ENCODE data around the gene BACH2. TPM values are rescaled to one million over a fixed set of nuclear protein-coding genes. Genes with fewer than 3 reads are reported as not detected.

The BACH2 gene
- total and polyA plus RNA-seq, 2 of the 8 experiments (the other 6 are each of a cell fraction or from before 2014, with no cell fraction given): 1.9 to 5.9 TPM

DNA sequence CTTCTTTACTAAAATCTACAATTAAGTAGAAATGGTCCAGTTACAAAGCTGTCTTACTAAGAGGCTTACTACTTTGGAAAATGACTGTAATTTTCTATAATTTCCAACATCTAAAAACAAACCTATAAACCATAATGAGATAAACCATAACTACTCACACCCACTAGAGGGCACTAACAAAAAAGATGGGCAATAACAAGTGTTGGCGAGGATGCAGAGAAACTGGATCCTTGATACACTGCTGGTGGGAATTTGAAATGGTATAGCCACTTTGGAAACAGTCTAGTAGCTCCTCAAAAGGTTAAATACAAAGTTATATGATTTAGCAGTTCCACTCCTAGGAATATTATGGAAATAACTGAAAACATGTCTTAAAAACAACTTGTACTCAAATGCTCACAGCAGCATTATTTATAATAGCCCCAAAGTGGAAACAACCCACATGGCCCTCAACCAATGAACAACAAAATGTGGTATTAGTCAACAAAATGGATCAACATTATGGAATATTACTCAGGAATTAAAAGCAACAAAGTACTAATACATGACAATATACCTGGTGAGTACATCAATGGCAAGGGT lies 351.7 kb downstream of the BACH2 start:
- Histone ChIP-seq H2BK20ac (ENCODE audit: low read length) (no peak overlapping the region), H3K56ac (replicated peaks; ENCODE audit: insufficient read length, low read depth, low read length) (no peak overlapping the region), H3K9ac (replicated peaks in 1 of 4; ENCODE audit: extremely low read depth in 1 of 4, low read depth in 3 of 4, low read length in 3 of 4) (no peak overlapping the region), H4K5ac (ENCODE audit: insufficient read length, low read depth, low read length) (no peak overlapping the region), H2BK12ac (ENCODE audit: low read depth, low read length) (no peak overlapping the region), H3K4ac (replicated peaks; ENCODE audit: insufficient read length, low read depth, low read length) (no peak overlapping the region), H3K23ac (ENCODE audit: insufficient read length) (no peak overlapping the region), H3K4me2 (ENCODE audit: insufficient read depth in 1 of 2, low read depth in 2 of 2, low read length in 2 of 2) (no peak overlapping the region), H2AK5ac (ENCODE audit: low read depth, low read length) (no peak overlapping the region), H3K27me3 (replicated peaks in 1 of 4; ENCODE audit: control insufficient read depth in 3 of 4, extremely low read depth in 1 of 4, insufficient read depth in 3 of 4, low read length in 3 of 4) (no peaks in the 10 kb centered on the region), H3K9me3 (ENCODE audit: insufficient read depth in 2 of 2, low read depth in 1 of 2, low read length in 1 of 2) (no peaks in the 10 kb centered on the region), H3K79me2 (ENCODE audit: control insufficient read depth in 1 of 2, insufficient read depth in 2 of 2, low read length in 2 of 2) (no peaks in the 10 kb centered on the region), H3K79me1 (ENCODE audit: low read depth, low read length) (no peaks in the 10 kb centered on the region), H4K20me1 (replicated peaks in 1 of 2; ENCODE audit: control insufficient read depth in 1 of 2, insufficient read depth in 2 of 2, low read length in 2 of 2) (no peaks in the 10 kb centered on the region), H2AFZ (ENCODE audit: low read length) (no peak overlapping the region), H3K4me1 (replicated peaks in 1 of 4; ENCODE audit: control insufficient read depth in 3 of 4, insufficient read depth in 4 of 4, low read length in 3 of 4) (no peaks in the 10 kb centered on the region; a peak in 2 of 7 replicates), H2BK120ac (replicated peaks; ENCODE audit: low read depth, low read length) (no peak overlapping the region), H3K4me3 (ENCODE audit: extremely low read depth in 1 of 4, insufficient read depth in 2 of 4, low read depth in 3 of 4, low read length in 4 of 4) (no peak overlapping the region), H3K27ac (ENCODE audit: low read depth, low read length) (no peak overlapping the region), H2BK15ac (ENCODE audit: low read length) (no peak overlapping the region), H3K23me2 (ENCODE audit: low read depth, low read length) (no peaks in the 10 kb centered on the region), H4K8ac (ENCODE audit: extremely low read depth, insufficient read depth, low read length) (no peak overlapping the region), H4K91ac (replicated peaks; ENCODE audit: insufficient read length, low read length) (no peak overlapping the region), H3K18ac (ENCODE audit: extremely low read depth, low read length) (no peak overlapping the region), H3K36me3 (ENCODE audit: control insufficient read depth in 2 of 4, insufficient read depth in 4 of 4, low read length in 3 of 4) (no peaks in the 10 kb centered on the region), H2BK5ac (ENCODE audit: low read depth, low read length) (no peak overlapping the region), H3K14ac (ENCODE audit: insufficient read length) (no peak overlapping the region)
- CTCF ChIA-PET (ENCODE audit: partially characterized antibody): interaction anchor here (0.7 to 6.3 kb wide), 13 partner anchors 9 to 534 kb away, joined by 3 to 71 read pairs (median 3); no protein-coding TSS in a partner anchor
- FAIRE-seq (peak; percentile 28), DNase-seq (ENCODE audit: low read depth in 1 of 2, low spot score in 2 of 2) (no peak)
- 73% methylated on average over 1 of the region's 1 CpG; no CpG with 5 or more reads in 1 of the 2 experiments for WGBS, 2 experiments (ENCODE audit: extremely low coverage in 1 of 2, insufficient coverage in 1 of 2, insufficient read length in 1 of 2, insufficient replicate concordance in 2 of 2, low coverage in 1 of 2, low lambda C conversion rate in 2 of 2, missing lambda C conversion rate in 1 of 2)
- POLR2A ChIA-PET (ENCODE audit: partially characterized antibody): interaction anchor here (0.7 kb wide), 1 partner anchor 41 kb away, joined by 3 read pairs; no protein-coding TSS in a partner anchor
- no peak for TF ChIP-seq ZNF274 (IDR thresholded peaks at IDR 0.05; ENCODE audit: borderline replicate concordance, extremely low read depth, low read length)
- TF ChIP-seq, protein P1, sequence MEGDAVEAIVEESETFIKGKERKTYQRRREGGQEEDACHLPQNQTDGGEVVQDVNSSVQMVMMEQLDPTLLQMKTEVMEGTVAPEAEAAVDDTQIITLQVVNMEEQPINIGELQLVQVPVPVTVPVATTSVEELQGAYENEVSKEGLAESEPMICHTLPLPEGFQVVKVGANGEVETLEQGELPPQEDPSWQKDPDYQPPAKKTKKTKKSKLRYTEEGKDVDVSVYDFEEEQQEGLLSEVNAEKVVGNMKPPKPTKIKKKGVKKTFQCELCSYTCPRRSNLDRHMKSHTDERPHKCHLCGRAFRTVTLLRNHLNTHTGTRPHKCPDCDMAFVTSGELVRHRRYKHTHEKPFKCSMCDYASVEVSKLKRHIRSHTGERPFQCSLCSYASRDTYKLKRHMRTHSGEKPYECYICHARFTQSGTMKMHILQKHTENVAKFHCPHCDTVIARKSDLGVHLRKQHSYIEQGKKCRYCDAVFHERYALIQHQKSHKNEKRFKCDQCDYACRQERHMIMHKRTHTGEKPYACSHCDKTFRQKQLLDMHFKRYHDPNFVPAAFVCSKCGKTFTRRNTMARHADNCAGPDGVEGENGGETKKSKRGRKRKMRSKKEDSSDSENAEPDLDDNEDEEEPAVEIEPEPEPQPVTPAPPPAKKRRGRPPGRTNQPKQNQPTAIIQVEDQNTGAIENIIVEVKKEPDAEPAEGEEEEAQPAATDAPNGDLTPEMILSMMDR (IDR thresholded peaks at IDR 0.05; ENCODE audit: control extremely low read depth in 1 of 3, insufficient read depth in 1 of 3, low read depth in 1 of 3, low read length in 3 of 3): peak in 2 of 3 experiments; percentile 31 to 40; a peak in 2 of 4 replicates
- no peak for TF ChIP-seq SUZ12 (IDR thresholded peaks at IDR 0.05; ENCODE audit: low read length)
- TF ChIP-seq GTF2F1 (IDR thresholded peaks at IDR 0.05; ENCODE audit: borderline replicate concordance, low read depth, low read length): no peak
- peak; percentile 43 to 48 for TF ChIP-seq RAD21 (IDR thresholded peaks at IDR 0.05 in 1 of 2, conservative IDR thresholded peaks at IDR 0.05 in 1 of 2; ENCODE audit: low read depth in 2 of 2, low read length in 2 of 2)
- TF ChIP-seq FOSL1 (IDR thresholded peaks at IDR 0.05; ENCODE audit: insufficient read depth, low read depth, low read length): no peak
- TF ChIP-seq RNF2 (IDR thresholded peaks at IDR 0.05; ENCODE audit: borderline replicate concordance, low read depth, low read length, missing control alignments, poor library complexity, severe bottlenecking): no peak
